Activated CD8-positive, alpha-beta memory T cell treated with anti-CD3 and anti-CD28 coated beads, Interleukin-2, amount 50 U/mL, for 48 hours (primary cell): ENCODE results near the gene SCFD1.
"Not testable (repeated sequence)": the region's sequence is repeated elsewhere in the genome, so short reads cannot be mapped to it uniquely, and the experiment has no call there.

Source experiments
- DNase-seq: peaks from one replicate; pipeline ENCODE4 v3.0.0-alpha.2; 2020

SCFD1 gene

GRCh38 chr14:30614155-30614554, 8.0 kb upstream of the SCFD1 start:
- no peak for DNase-seq

- no peak for DNase-seq
Measured at GRCh38 chr14:30620178-30620577, 1.9 kb upstream of the SCFD1 start.

- DNase-seq = no peak
Measured at GRCh38 chr14:30621354-30621939, 672 bp upstream of the SCFD1 start.

- DNase-seq = no peak
Measured at GRCh38 chr14:30623412-30624131, 1.5 kb downstream of the SCFD1 start.

- no peak for DNase-seq
Measured at GRCh38 chr14:30624132-30624423, 2.0 kb downstream of the SCFD1 start.

GRCh38 chr14:30625533-30625932, 3.4 kb downstream of the SCFD1 start:
- no peak for DNase-seq

GRCh38 chr14:30629432-30629831, 7.3 kb downstream of the SCFD1 start:
- not testable (repeated sequence) for DNase-seq

- no peak for DNase-seq
Measured at GRCh38 chr14:30630248-30630647, 8.1 kb downstream of the SCFD1 start.

GRCh38 chr14:30632730-30633129, 10.6 kb downstream of the SCFD1 start:
- no peak for DNase-seq

GRCh38 chr14:30638926-30639325, 16.8 kb downstream of the SCFD1 start:
- DNase-seq = no peak

GRCh38 chr14:30641207-30641606, 19.1 kb downstream of the SCFD1 start:
- no peak for DNase-seq

- not testable (repeated sequence) for DNase-seq
Measured at GRCh38 chr14:30644462-30644861, 22.3 kb downstream of the SCFD1 start.

GRCh38 chr14:30645600-30645999, 23.5 kb downstream of the SCFD1 start:
- DNase-seq = no peak

- DNase-seq = no peak
Measured at GRCh38 chr14:30648471-30648870, 26.4 kb downstream of the SCFD1 start.

- DNase-seq = no peak
Measured at GRCh38 chr14:30651937-30652336, 29.8 kb downstream of the SCFD1 start.

- DNase-seq = no peak
Measured at GRCh38 chr14:30655124-30655523, 33.0 kb downstream of the SCFD1 start.

GRCh38 chr14:30655658-30656057, 33.5 kb downstream of the SCFD1 start:
- DNase-seq = no peak

GRCh38 chr14:30656190-30656632, 34.1 kb downstream of the SCFD1 start:
- no peak for DNase-seq

GRCh38 chr14:30657050-30657449, 34.9 kb downstream of the SCFD1 start:
- DNase-seq = no peak

GRCh38 chr14:30657606-30658163, 35.6 kb downstream of the SCFD1 start:
- no peak for DNase-seq

GRCh38 chr14:30658645-30659044, 36.5 kb downstream of the SCFD1 start:
- no peak for DNase-seq

- DNase-seq = no peak
Measured at GRCh38 chr14:30669594-30669993, 47.5 kb downstream of the SCFD1 start.

- no peak for DNase-seq
Measured at GRCh38 chr14:30673071-30673470, 51.0 kb downstream of the SCFD1 start.

GRCh38 chr14:30678926-30679431, 56.9 kb downstream of the SCFD1 start:
- no peak for DNase-seq
